A549 (cell line): ENCODE data around the gene SRCAP. TPM values are rescaled to one million over a fixed set of nuclear protein-coding genes. Genes with fewer than 3 reads are reported as not detected.

Source experiments
- ATAC-seq, 2 experiments: fragments of 200-7000 bp in 1 of 2; fragments of >200 bp in 1 of 2; cut with Nextera tagmentation in 1 of 2; cut with Tn5 transposase in 1 of 2; 3 replicates each; pipeline versions ENCODE4 v1.8.0 to v1.9.1; 2018 to 2020; ENCODE audit warnings: mild to moderate bottlenecking in 1 of 2, moderate library complexity in 1 of 2
- CTCF ChIA-PET: fragments of 300-600 bp; sonication (Branson Sonifier 250); formaldehyde crosslinking; extraction: SDS; loops from one replicate; lab custom pipeline; 2021; ENCODE audit warnings: antibody characterized with exemption, inconsistent platforms; lab: Yijun Ruan, JAX
- POLR2A ChIA-PET: fragments of 350-600 bp; formaldehyde crosslinking; extraction: SDS; loops from one replicate; lab custom pipeline; 2021; ENCODE audit warnings: antibody characterized with exemption, inconsistent platforms; lab: Yijun Ruan, JAX
- DNase-seq, 2 experiments: peaks; one replicate each; pipeline versions ENCODE4 v3.0.0 to v3.0.0-alpha.2; 2011 to 2016; ENCODE audit warnings: low read depth in 1 of 2, low spot score in 1 of 2
- FAIRE-seq: peaks from 2 replicates; lab custom pipeline; 2011; peaks lifted over from hg19 to GRCh38; lab: Jason Lieb, UNC
- H3K27ac ChIP-seq, 2 experiments: fragments of >200 bp; sonication (Bioruptor Twin); formaldehyde crosslinking; 3 replicates each; pipeline ENCODE4 v1.5.1; 2016 to 2017
- H3K4me1 ChIP-seq: fragments of >200 bp; sonication (Bioruptor Twin); formaldehyde crosslinking; 3 replicates; pipeline ENCODE4 v1.6.1; 2016
- H3K4me2 ChIP-seq: fragments of >200 bp; sonication (Bioruptor Twin); formaldehyde crosslinking; 3 replicates; pipeline ENCODE4 v1.6.1; 2016
- H3K4me3 ChIP-seq: fragments of >200 bp; sonication (Bioruptor Twin); formaldehyde crosslinking; 3 replicates; pipeline ENCODE4 v1.5.1; 2016
- H3K9me3 ChIP-seq: fragments of >200 bp; sonication (Bioruptor Twin); formaldehyde crosslinking; 3 replicates; pipeline ENCODE4 v1.6.1; 2016
- ATOH8 ChIP-seq: fragments of 250-450 bp; sonication (Bioruptor Pico); IDR thresholded peaks from 2 replicates; pipeline ENCODE4 v1.5.0; 2020; ENCODE audit warnings: low read depth, mild to moderate bottlenecking, moderate library complexity
- CBX8 ChIP-seq: fragments of 200-600 bp; sonication (generic); IDR thresholded peaks from 2 replicates; pipeline ENCODE4 v1.6.1; 2016
- CEBPB ChIP-seq, 2 experiments: fragments of >200 bp in 1 of 2; sonication (Bioruptor Twin) in 1 of 2; formaldehyde crosslinking in 1 of 2; IDR thresholded peaks; 2 replicates each; pipeline ENCODE4 v1.6.1; 2012 to 2016
- FOSB ChIP-seq: fragments of 250-450 bp; sonication (Bioruptor Pico); IDR thresholded peaks from 2 replicates; pipeline ENCODE4 v1.5.0; 2020; ENCODE audit warnings: mild to moderate bottlenecking, moderate library complexity
- FOSL2 ChIP-seq, 2 experiments: fragments of 450-650 bp in 1 of 2; fragments of >200 bp in 1 of 2; sonication (Bioruptor Twin) in 1 of 2; formaldehyde crosslinking; IDR thresholded peaks; 2 replicates each; pipeline versions ENCODE4 v1.5.0 to v1.6.1; 2016 to 2020; ENCODE audit warnings: mild to moderate bottlenecking in 1 of 2, moderate library complexity in 1 of 2
- GATA3 ChIP-seq: IDR thresholded peaks from 2 replicates; pipeline ENCODE4 v1.6.1; 2012; ENCODE audit warnings: borderline replicate concordance
- HEYL ChIP-seq: fragments of 250-450 bp; sonication (Bioruptor Pico); IDR thresholded peaks from 2 replicates; pipeline ENCODE4 v1.8.0; 2021; ENCODE audit warnings: mild to moderate bottlenecking, moderate library complexity
- HMGXB4 ChIP-seq: fragments of 250-450 bp; sonication (Bioruptor Pico); IDR thresholded peaks from 2 replicates; pipeline ENCODE4 v1.5.0; 2021; ENCODE audit warnings: mild to moderate bottlenecking, moderate library complexity, borderline replicate concordance
- HOXB13 ChIP-seq: fragments of 250-450 bp; sonication (Bioruptor Pico); IDR thresholded peaks from 2 replicates; pipeline ENCODE4 v1.5.0; 2020; ENCODE audit warnings: low read depth, mild to moderate bottlenecking, moderate library complexity
- KDM1A ChIP-seq: fragments of 200-600 bp; sonication (generic); IDR thresholded peaks from 2 replicates; pipeline ENCODE4 v1.6.1; 2016; ENCODE audit warnings: low read depth, mild to moderate bottlenecking
- MAFK ChIP-seq: fragments of 450-650 bp; IDR thresholded peaks from 2 replicates; pipeline ENCODE4 v1.6.1; 2014; ENCODE audit not compliant: partially characterized antibody
- MYC ChIP-seq: IDR thresholded peaks from 2 replicates; pipeline ENCODE4 v1.6.1; 2012; ENCODE audit warnings: mild to moderate bottlenecking, inconsistent platforms, low read length, improper control_type of control experiment, borderline replicate concordance
- NFE2L2 ChIP-seq: fragments of 150-350 bp; conservative IDR thresholded peaks from 2 replicates; pipeline ENCODE4 v1.6.1; 2014; ENCODE audit warnings: low read length
- RAD21 ChIP-seq, 2 experiments: fragments of >200 bp in 1 of 2; sonication (Bioruptor Twin) in 1 of 2; formaldehyde crosslinking in 1 of 2; IDR thresholded peaks in 1 of 2; conservative IDR thresholded peaks in 1 of 2; 2 replicates in 1 of 2; 3 replicates in 1 of 2; pipeline ENCODE4 v1.6.1; 2012 to 2018; ENCODE audit warnings: inconsistent platforms in 1 of 2
- RARB ChIP-seq: fragments of 250-450 bp; sonication (Bioruptor Pico); IDR thresholded peaks from 2 replicates; pipeline ENCODE4 v1.8.0; 2021; ENCODE audit warnings: mild to moderate bottlenecking, moderate library complexity
- RCOR1 ChIP-seq: fragments of 150-350 bp; IDR thresholded peaks from 2 replicates; pipeline ENCODE4 v1.6.1; 2014; ENCODE audit warnings: antibody characterized with exemption, low read length, low read depth
- RFX5 ChIP-seq: fragments of 450-650 bp; IDR thresholded peaks from 2 replicates; pipeline ENCODE4 v1.7.1; 2014; ENCODE audit warnings: antibody characterized with exemption, mild to moderate bottlenecking, moderate library complexity
- SMC3 ChIP-seq: fragments of >200 bp; sonication (Bioruptor Twin); formaldehyde crosslinking; IDR thresholded peaks from 3 replicates; pipeline ENCODE4 v1.6.1; 2018; ENCODE audit warnings: inconsistent platforms
- TFCP2L1 ChIP-seq: fragments of 250-450 bp; sonication (Bioruptor Pico); IDR thresholded peaks from 2 replicates; pipeline ENCODE4 v1.5.0; 2021; ENCODE audit warnings: mild to moderate bottlenecking
- TP53 ChIP-seq: fragments of 250-450 bp; sonication (Bioruptor Pico); IDR thresholded peaks from 2 replicates; pipeline ENCODE4 v1.5.0; 2021; ENCODE audit warnings: mild to moderate bottlenecking, moderate library complexity
- ZFP36 ChIP-seq: fragments of 450-650 bp; IDR thresholded peaks from 2 replicates; pipeline ENCODE4 v1.6.1; 2014; ENCODE audit warnings: borderline replicate concordance; ENCODE audit not compliant: partially characterized antibody
- ZNF302 ChIP-seq: fragments of 250-450 bp; sonication (Bioruptor Pico); IDR thresholded peaks from 2 replicates; pipeline ENCODE4 v1.9.0; 2021; ENCODE audit warnings: inconsistent platforms, mild to moderate bottlenecking, moderate library complexity
- WGBS: methylation state at CpG from one replicate; pipeline ENCODE4 v1.1.6; 2017; ENCODE audit errors: missing lambda C conversion rate; 5-methylcytosine and 5-hydroxymethylcytosine counted together
- polyA plus RNA-seq, 4 experiments: library from polyadenylated mRNA; depleted of rRNA in 3 of 4; stranded (reverse); fragments of >200 nt; fragmentation: RNase III in 1 of 4; extraction: RNeasy Plus Mini Kit Qiagen cat#74134 plus additional on column Dnase treatment in 1 of 4; gene quantifications; 2 replicates in 3 of 4; 3 replicates in 1 of 4; pipeline ENCODE4 v1.2.3, GENCODE V29; 2011 to 2017
- TF ChIP-seq, protein P1 (sequence below): fragments of 450-650 bp; IDR thresholded peaks from 2 replicates; pipeline ENCODE4 v1.6.1; 2014; ENCODE audit warnings: antibody characterized with exemption

Gene SRCAP
- polyA plus RNA-seq, 2 of the 4 experiments (the other 2 are of a cell fraction): 6.2 to 19.9 TPM

DNA sequence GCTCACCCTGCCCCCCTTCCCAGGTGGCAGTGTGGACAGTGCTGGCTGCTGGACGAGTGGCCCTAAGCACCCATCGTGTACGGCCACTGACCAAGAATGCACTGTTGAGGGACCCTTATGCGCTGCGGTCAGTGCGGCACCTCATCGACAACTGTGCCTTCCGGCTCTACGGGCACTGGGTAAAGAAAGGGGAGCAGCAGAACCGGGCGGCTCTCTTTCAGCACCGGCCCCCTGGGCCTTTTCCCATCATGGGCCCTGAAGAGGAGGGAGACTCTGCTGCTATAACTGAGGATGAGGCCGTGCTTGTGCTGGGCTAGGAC, 57.8 kb downstream of the SRCAP start:
- POLR2A ChIA-PET: no interaction called here
- Histone ChIP-seq H3K4me3 (no peak overlapping the region), H3K4me1 (peaks cover 6% of the 10 kb centered on the region; the same call in 2 of the 3 replicates), H3K9me3 (no peaks in the 10 kb centered on the region), H3K27ac (no peak overlapping the region), H3K4me2 (no peak overlapping the region)
- ATAC-seq (no peak), DNase-seq (no peak), FAIRE-seq (no peak)
- 94% methylated on average over 12 of the region's 13 CpGs for WGBS
- TF ChIP-seq FOSB (CRISPR knock-in tag) (no peak), RFX5 (no peak), NFE2L2 (no peak), RARB (no peak), CBX8 (no peak), HOXB13 (no peak), GATA3 (no peak), ZFP36 (no peak), TP53 (CRISPR knock-in tag) (no peak)
- CTCF ChIA-PET: no interaction called here

DNA sequence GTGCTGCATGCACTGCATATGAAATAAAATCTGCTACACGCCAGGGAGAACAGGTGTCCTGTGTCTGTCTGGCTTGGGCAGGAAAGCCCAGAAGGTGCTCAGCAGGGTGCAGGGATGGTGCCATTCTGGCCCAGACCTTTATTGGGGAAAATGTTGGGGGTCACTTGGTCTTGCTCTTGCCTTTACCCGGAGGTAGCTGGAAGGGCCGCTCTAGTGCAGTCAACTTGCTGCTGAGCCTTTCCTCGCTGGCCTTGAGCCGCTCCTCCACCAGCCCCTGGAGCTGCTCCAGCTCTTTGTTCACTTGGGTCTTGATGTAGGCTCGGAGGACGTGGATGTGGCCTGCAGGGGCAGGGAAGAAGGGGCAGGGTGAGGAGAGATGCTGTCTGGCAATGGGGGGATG, 58.3 kb downstream of the SRCAP start:
- POLR2A ChIA-PET: interaction anchor here (1.8 kb wide), 1 partner anchor 9 kb away, joined by 4 read pairs; the partner anchor contains the start of gene PHKG2
- Histone ChIP-seq H3K4me1 (peaks cover 6% of the 10 kb centered on the region; the same call in 2 of the 3 replicates), H3K4me2 (no peak overlapping the region), H3K4me3 (no peak overlapping the region), H3K27ac (no peak overlapping the region), H3K9me3 (no peaks in the 10 kb centered on the region)
- ATAC-seq (no peak), DNase-seq (no peak), FAIRE-seq (no peak)
- 93% methylated on average over 7 of the region's 7 CpGs for WGBS
- TF ChIP-seq FOSB (CRISPR knock-in tag): no peak
- CTCF ChIA-PET: interaction anchor here (1.3 kb wide), 1 partner anchor 57 kb away, joined by 3 read pairs; no protein-coding TSS in a partner anchor

GRCh38 chr16:30758988-30759491, 60.1 kb downstream of the SRCAP start:
- no peak for TF ChIP-seq HOXB13
- no peak for TF ChIP-seq TFCP2L1
- TF ChIP-seq HEYL (CRISPR knock-in tag): no peak
- no peak for TF ChIP-seq RAD21 (conservative IDR thresholded peaks at IDR 0.05 in 1 of 2, IDR thresholded peaks at IDR 0.05 in 1 of 2)
- TF ChIP-seq MAFK: no peak
- no peak for TF ChIP-seq FOSL2 (IDR thresholded peaks at IDR 0.05)
- no peak for TF ChIP-seq FOSL2 (CRISPR knock-in tag; IDR thresholded peaks at IDR 0.05)
- TF ChIP-seq NFE2L2: no peak
- no peak for TF ChIP-seq ZNF302 (CRISPR knock-in tag)
- TF ChIP-seq MYC: no peak
- TF ChIP-seq HMGXB4 (CRISPR knock-in tag): no peak
- no peak for TF ChIP-seq KDM1A
- no peak for TF ChIP-seq CEBPB (IDR thresholded peaks at IDR 0.05)
- TF ChIP-seq SMC3: no peak
- no peak for TF ChIP-seq RCOR1
- TF ChIP-seq, protein P1, sequence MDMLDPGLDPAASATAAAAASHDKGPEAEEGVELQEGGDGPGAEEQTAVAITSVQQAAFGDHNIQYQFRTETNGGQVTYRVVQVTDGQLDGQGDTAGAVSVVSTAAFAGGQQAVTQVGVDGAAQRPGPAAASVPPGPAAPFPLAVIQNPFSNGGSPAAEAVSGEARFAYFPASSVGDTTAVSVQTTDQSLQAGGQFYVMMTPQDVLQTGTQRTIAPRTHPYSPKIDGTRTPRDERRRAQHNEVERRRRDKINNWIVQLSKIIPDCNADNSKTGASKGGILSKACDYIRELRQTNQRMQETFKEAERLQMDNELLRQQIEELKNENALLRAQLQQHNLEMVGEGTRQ: no peak
- TF ChIP-seq TP53 (CRISPR knock-in tag): no peak
- TF ChIP-seq ATOH8: no peak
- DNase-seq (no peak), FAIRE-seq (no peak), ATAC-seq (no peak)
- Histone ChIP-seq H3K4me1 (peaks cover 19% of the 10 kb centered on the region), H3K9me3 (no peaks in the 10 kb centered on the region), H3K4me3 (no peak overlapping the region), H3K27ac (no peak overlapping the region), H3K4me2 (no peak overlapping the region)
- POLR2A ChIA-PET: interaction anchor here (1.8 kb wide), 1 partner anchor 11 kb away, joined by 4 to 8 read pairs; the partner anchor contains the start of gene PHKG2
- WGBS: 81% methylated on average over 10 of the region's 10 CpGs
- CTCF ChIA-PET: interaction anchor here (1.3 to 2.2 kb wide), 2 partner anchors 16 to 46 kb away, joined by 3 to 5 read pairs; no protein-coding TSS in a partner anchor
